ENCODE data around the gene RTL10.
"Not testable (repeated sequence)": the region's sequence is repeated elsewhere in the genome, so short reads cannot be mapped to it uniquely, and the experiment has no call there.

RTL10 gene

GRCh38 chr22:19890502-19891316 is 36.0 kb upstream of the RTL10 start:
- DNase-seq (ENCODE audit: low read depth in 1 of 2, low spot score in 1 of 2) = no peak

GRCh38 chr22:19889951-19890350 is 35.3 kb upstream of the RTL10 start:
- DNase-seq (ENCODE audit: low read depth in 1 of 2, low spot score in 1 of 2) = peak in 1 of 2 donors; percentile 31

- no peak for DNase-seq (ENCODE audit: low read depth in 1 of 2, low spot score in 1 of 2)
Measured at GRCh38 chr22:19888131-19888746, 33.6 kb upstream of the RTL10 start.

- no peak for DNase-seq (ENCODE audit: low read depth in 1 of 2, low spot score in 1 of 2)
Measured at GRCh38 chr22:19887256-19887985, 32.7 kb upstream of the RTL10 start.

GRCh38 chr22:19886605-19887255 is 32.1 kb upstream of the RTL10 start:
- DNase-seq (ENCODE audit: low read depth in 1 of 2, low spot score in 1 of 2) = no peak

- DNase-seq (ENCODE audit: low read depth in 1 of 2, low spot score in 1 of 2) = no peak
Measured at GRCh38 chr22:19885841-19886592, 31.3 kb upstream of the RTL10 start.

GRCh38 chr22:19884954-19885751 is 30.5 kb upstream of the RTL10 start:
- no peak for DNase-seq (ENCODE audit: low read depth in 1 of 2, low spot score in 1 of 2)

GRCh38 chr22:19884161-19884953 is 29.7 kb upstream of the RTL10 start:
- DNase-seq (ENCODE audit: low read depth in 1 of 2, low spot score in 1 of 2) = no peak

- not testable (repeated sequence) for DNase-seq (ENCODE audit: low read depth in 1 of 2, low spot score in 1 of 2)
Measured at GRCh38 chr22:19883446-19883845, 28.8 kb upstream of the RTL10 start.

- DNase-seq (ENCODE audit: low read depth in 1 of 2, low spot score in 1 of 2) = no peak
Measured at GRCh38 chr22:19882446-19883381, 28.0 kb upstream of the RTL10 start.

- DNase-seq (ENCODE audit: low read depth in 1 of 2, low spot score in 1 of 2) = no peak
Measured at GRCh38 chr22:19880786-19881569, 26.3 kb upstream of the RTL10 start.

- no peak for DNase-seq (ENCODE audit: low read depth in 1 of 2, low spot score in 1 of 2)
Measured at GRCh38 chr22:19879992-19880785, 25.5 kb upstream of the RTL10 start.

GRCh38 chr22:19879643-19879991 is 24.9 kb upstream of the RTL10 start:
- DNase-seq (ENCODE audit: low read depth in 1 of 2, low spot score in 1 of 2) = no peak

- no peak for DNase-seq (ENCODE audit: low read depth in 1 of 2, low spot score in 1 of 2)
Measured at GRCh38 chr22:19879246-19879570, 24.5 kb upstream of the RTL10 start.

- no peak for DNase-seq (ENCODE audit: low read depth in 1 of 2, low spot score in 1 of 2)
Measured at GRCh38 chr22:19878461-19879245, 24.0 kb upstream of the RTL10 start.

All from stimulated activated CD4-positive, alpha-beta T cell treated with anti-CD3 and anti-CD28 coated beads, Interleukin-15, amount 100 ng/mL, for 1 hour (primary cell).